ENCODE data around the gene C11orf21. TPM values are rescaled to one million over a fixed set of nuclear protein-coding genes. Genes with fewer than 3 reads are reported as not detected.

The C11orf21 gene
- total and polyA plus RNA-seq, 9 of the 15 experiments (the other 6 are each of a cell fraction or from before 2014, with no cell fraction given): 0.10 to 2.6 (median 2.0) TPM

DNA sequence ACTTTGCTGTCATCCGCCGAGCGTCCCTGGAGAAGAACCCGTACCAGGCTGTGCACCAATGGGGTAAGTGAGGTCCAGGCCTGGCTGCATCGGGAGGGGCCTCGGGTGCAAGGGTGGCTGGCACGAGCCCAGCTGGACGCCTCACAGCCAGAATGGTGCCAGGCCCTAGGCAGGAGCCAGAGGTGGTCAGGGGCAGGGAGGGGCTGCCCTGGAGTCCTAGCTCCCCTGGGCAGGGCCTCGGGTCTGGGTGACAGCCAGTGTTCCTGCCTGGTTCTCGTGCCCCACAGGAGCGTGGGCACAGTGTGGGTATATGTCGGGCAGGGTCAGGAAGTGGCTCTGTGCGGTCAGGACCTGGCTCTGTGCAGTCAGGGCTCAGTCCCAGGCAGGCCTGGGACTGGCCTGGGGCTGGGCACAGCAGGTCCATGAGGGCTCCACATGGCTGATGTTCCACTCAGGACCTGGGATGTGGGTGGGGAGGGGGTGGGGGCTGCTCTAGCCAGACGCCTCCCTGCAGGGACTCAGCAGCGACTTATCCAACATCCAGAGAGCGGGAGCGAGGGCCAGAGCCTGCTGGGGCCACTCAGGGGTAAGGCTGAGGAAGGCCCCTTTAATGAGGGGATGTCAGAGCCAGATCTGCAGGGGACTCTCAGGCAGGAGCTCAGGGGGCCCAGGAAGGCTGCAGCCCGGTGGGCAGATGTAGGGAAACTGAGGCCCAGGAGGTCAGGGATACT, 1.3 kb upstream of the C11orf21 start (continued):
- TF ChIP-seq, protein P1, sequence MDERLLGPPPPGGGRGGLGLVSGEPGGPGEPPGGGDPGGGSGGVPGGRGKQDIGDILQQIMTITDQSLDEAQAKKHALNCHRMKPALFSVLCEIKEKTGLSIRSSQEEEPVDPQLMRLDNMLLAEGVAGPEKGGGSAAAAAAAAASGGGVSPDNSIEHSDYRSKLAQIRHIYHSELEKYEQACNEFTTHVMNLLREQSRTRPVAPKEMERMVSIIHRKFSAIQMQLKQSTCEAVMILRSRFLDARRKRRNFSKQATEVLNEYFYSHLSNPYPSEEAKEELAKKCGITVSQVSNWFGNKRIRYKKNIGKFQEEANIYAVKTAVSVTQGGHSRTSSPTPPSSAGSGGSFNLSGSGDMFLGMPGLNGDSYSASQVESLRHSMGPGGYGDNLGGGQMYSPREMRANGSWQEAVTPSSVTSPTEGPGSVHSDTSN (CRISPR knock-in tag; IDR thresholded peaks at IDR 0.05; ENCODE audit: low read depth): no peak
- TF ChIP-seq, protein P1 (tag; conservative IDR thresholded peaks at IDR 0.05; ENCODE audit: low read depth): no peak
- TF ChIP-seq SIRT6 (IDR thresholded peaks at IDR 0.05; ENCODE audit: low read depth, low read length): no peak
- TF ChIP-seq MYC (IDR thresholded peaks at IDR 0.05; ENCODE audit: low read depth, low read length): no peak
- no peak for TF ChIP-seq MYC (CRISPR knock-in tag; IDR thresholded peaks at IDR 0.05; ENCODE audit: borderline replicate concordance, low read depth)
- TF ChIP-seq KAT2B (IDR thresholded peaks at IDR 0.05; ENCODE audit: low read depth, low read length): no peak
- peak; percentile 77; the same call in 1 of the 2 replicates for TF ChIP-seq SAFB (IDR thresholded peaks at IDR 0.05; ENCODE audit: borderline replicate concordance, low read depth, low read length)
- TF ChIP-seq BACH1 (tag; IDR thresholded peaks at IDR 0.05): no peak
- TF ChIP-seq CREBBP (IDR thresholded peaks at IDR 0.05; ENCODE audit: low read depth, low read length): no peak
- TF ChIP-seq, protein P2, sequence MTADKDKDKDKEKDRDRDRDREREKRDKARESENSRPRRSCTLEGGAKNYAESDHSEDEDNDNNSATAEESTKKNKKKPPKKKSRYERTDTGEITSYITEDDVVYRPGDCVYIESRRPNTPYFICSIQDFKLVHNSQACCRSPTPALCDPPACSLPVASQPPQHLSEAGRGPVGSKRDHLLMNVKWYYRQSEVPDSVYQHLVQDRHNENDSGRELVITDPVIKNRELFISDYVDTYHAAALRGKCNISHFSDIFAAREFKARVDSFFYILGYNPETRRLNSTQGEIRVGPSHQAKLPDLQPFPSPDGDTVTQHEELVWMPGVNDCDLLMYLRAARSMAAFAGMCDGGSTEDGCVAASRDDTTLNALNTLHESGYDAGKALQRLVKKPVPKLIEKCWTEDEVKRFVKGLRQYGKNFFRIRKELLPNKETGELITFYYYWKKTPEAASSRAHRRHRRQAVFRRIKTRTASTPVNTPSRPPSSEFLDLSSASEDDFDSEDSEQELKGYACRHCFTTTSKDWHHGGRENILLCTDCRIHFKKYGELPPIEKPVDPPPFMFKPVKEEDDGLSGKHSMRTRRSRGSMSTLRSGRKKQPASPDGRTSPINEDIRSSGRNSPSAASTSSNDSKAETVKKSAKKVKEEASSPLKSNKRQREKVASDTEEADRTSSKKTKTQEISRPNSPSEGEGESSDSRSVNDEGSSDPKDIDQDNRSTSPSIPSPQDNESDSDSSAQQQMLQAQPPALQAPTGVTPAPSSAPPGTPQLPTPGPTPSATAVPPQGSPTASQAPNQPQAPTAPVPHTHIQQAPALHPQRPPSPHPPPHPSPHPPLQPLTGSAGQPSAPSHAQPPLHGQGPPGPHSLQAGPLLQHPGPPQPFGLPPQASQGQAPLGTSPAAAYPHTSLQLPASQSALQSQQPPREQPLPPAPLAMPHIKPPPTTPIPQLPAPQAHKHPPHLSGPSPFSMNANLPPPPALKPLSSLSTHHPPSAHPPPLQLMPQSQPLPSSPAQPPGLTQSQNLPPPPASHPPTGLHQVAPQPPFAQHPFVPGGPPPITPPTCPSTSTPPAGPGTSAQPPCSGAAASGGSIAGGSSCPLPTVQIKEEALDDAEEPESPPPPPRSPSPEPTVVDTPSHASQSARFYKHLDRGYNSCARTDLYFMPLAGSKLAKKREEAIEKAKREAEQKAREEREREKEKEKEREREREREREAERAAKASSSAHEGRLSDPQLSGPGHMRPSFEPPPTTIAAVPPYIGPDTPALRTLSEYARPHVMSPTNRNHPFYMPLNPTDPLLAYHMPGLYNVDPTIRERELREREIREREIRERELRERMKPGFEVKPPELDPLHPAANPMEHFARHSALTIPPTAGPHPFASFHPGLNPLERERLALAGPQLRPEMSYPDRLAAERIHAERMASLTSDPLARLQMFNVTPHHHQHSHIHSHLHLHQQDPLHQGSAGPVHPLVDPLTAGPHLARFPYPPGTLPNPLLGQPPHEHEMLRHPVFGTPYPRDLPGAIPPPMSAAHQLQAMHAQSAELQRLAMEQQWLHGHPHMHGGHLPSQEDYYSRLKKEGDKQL (CRISPR knock-in tag; IDR thresholded peaks at IDR 0.05; ENCODE audit: borderline replicate concordance): peak; percentile 8; the same call in 1 of the 2 replicates
- TF ChIP-seq KDM1A (IDR thresholded peaks at IDR 0.05): no peak
- TF ChIP-seq, protein P3, sequence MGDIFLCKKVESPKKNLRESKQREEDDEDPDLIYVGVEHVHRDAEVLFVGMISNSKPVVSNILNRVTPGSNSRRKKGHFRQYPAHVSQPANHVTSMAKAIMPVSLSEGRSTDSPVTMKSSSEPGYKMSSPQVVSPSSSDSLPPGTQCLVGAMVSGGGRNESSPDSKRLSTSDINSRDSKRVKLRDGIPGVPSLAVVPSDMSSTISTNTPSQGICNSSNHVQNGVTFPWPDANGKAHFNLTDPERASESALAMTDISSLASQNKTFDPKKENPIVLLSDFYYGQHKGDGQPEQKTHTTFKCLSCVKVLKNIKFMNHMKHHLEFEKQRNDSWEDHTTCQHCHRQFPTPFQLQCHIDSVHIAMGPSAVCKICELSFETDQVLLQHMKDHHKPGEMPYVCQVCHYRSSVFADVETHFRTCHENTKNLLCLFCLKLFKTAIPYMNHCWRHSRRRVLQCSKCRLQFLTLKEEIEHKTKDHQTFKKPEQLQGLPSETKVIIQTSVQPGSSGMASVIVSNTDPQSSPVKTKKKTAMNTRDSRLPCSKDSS (IDR thresholded peaks at IDR 0.05; ENCODE audit: low read depth, partially characterized antibody): no peak
- TF ChIP-seq RUNX1 (IDR thresholded peaks at IDR 0.05; ENCODE audit: low read depth): no peak
- TF ChIP-seq CBX3 (IDR thresholded peaks at IDR 0.05; ENCODE audit: borderline replicate concordance in 1 of 2, low read length in 2 of 2): no peak
- TF ChIP-seq, protein P4, sequence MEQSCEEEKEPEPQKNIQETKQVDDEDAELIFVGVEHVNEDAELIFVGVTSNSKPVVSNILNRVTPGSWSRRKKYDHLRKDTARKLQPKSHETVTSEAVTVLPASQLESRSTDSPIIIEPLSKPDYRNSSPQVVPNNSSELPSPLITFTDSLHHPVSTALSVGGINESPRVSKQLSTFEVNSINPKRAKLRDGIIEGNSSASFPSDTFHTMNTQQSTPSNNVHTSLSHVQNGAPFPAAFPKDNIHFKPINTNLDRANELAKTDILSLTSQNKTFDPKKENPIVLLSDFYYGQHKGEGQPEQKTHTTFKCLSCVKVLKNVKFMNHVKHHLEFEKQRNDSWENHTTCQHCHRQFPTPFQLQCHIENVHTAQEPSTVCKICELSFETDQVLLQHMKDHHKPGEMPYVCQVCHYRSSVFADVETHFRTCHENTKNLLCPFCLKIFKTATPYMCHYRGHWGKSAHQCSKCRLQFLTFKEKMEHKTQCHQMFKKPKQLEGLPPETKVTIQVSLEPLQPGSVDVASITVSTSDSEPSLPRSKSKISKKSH (CRISPR knock-in tag; IDR thresholded peaks at IDR 0.05): no peak
- TF ChIP-seq SRF (CRISPR knock-in tag; IDR thresholded peaks at IDR 0.05): no peak

Measured in K562 (cell line).